ENCODE measurements around the gene CACYBP. TPM values are rescaled to one million over a fixed set of nuclear protein-coding genes. Genes with fewer than 3 reads are reported as not detected.

Gene CACYBP
- total RNA-seq, 2 experiments from 2014 or later: 343 to 473 TPM

DNA sequence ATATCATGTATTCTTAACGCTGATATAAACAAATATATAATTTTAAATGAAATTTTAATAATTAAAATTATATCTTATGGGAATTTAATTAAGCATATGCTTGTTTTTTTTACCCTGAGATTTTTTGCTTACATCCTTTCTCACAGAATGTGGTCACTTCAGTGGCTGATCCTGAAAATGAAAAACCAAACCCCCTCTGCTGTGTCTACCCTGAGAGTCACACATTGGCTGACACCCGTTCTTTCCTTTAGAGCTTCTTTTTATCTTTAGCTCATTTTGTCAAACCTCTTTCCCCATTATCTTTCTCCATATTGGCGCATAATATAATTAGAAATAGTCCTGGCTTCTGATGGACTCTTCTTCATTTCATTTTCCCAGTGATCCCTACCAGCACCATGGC, 10.8 kb upstream of the CACYBP start:
- POLR2A ChIA-PET: interaction anchor here (0.6 to 1.6 kb wide), 3 partner anchors 10 to 164 kb away, joined by 3 to 5 read pairs (median 4); no protein-coding TSS in a partner anchor

GRCh38 chr1:174989536-174990220, 10.1 kb upstream of the CACYBP start:
- ChIA-PET POLR2A (interaction anchor here (0.6 to 1.6 kb wide), 7 partner anchors 9 to 250 kb away, joined by 3 to 5 read pairs (median 3); no protein-coding TSS in a partner anchor), CTCF (ENCODE audit: unreplicated experiment) (interaction anchor here (0.5 kb wide), 1 partner anchor 895 kb away, joined by 3 read pairs; no protein-coding TSS in a partner anchor)
- Histone ChIP-seq H3K4me2 (ENCODE audit: low read length) (peak overlapping the region; percentile 74), H4K20me1 (ENCODE audit: insufficient read depth, low read length) (no peaks in the 10 kb centered on the region), H3K79me2 (ENCODE audit: insufficient read depth, low read depth, low read length) (no peaks in the 10 kb centered on the region), H3K4me3 (ENCODE audit: low read depth, low read length, poor library complexity, severe bottlenecking) (peak overlapping the region; percentile 53), H3K36me3 (ENCODE audit: insufficient read depth, low read length) (peaks cover 92% of the 10 kb centered on the region), H2AFZ (ENCODE audit: low read length) (no peak overlapping the region), H3K4me1 (ENCODE audit: insufficient read depth, low read length, poor library complexity, severe bottlenecking) (peaks cover 28% of the 10 kb centered on the region), H3K9me3 (ENCODE audit: low read length) (no peaks in the 10 kb centered on the region), H3K27ac (ENCODE audit: low read depth, low read length, poor library complexity, severe bottlenecking) (peak overlapping the region; percentile 44), H3K9me2 (ENCODE audit: insufficient read depth, low read length) (no peaks in the 10 kb centered on the region)
- no TSS peak for BruUV-seq (replicated peaks)
- DNase-seq (ENCODE audit: low spot score): no peak
- intact Hi-C loops (cut with micrococcal nuclease; ENCODE audit: unreplicated experiment): no loop called here
- TF ChIP-seq EZH2phosphoT487 (IDR thresholded peaks at IDR 0.05; ENCODE audit: borderline replicate concordance, low read depth, low read length) (no peak), CTCF (conservative IDR thresholded peaks at IDR 0.05; ENCODE audit: low read length) (no peak)

More for the DNA sequence above, 10.8 kb upstream of the CACYBP start:
- no TSS peak for BruUV-seq (replicated peaks)
- Histone ChIP-seq H2AFZ (ENCODE audit: low read length) (no peak overlapping the region), H4K20me1 (ENCODE audit: insufficient read depth, low read length) (no peaks in the 10 kb centered on the region), H3K9me3 (ENCODE audit: low read length) (no peaks in the 10 kb centered on the region), H3K4me3 (ENCODE audit: low read depth, low read length, poor library complexity, severe bottlenecking) (no peak overlapping the region), H3K36me3 (ENCODE audit: insufficient read depth, low read length) (peaks cover 94% of the 10 kb centered on the region), H3K4me2 (ENCODE audit: low read length) (no peak overlapping the region), H3K4me1 (ENCODE audit: insufficient read depth, low read length, poor library complexity, severe bottlenecking) (peaks cover 28% of the 10 kb centered on the region), H3K27ac (ENCODE audit: low read depth, low read length, poor library complexity, severe bottlenecking) (no peak overlapping the region), H3K9me2 (ENCODE audit: insufficient read depth, low read length) (no peaks in the 10 kb centered on the region), H3K79me2 (ENCODE audit: insufficient read depth, low read depth, low read length) (no peaks in the 10 kb centered on the region)
- DNase-seq (ENCODE audit: low spot score): no peak
- TF ChIP-seq EZH2phosphoT487 (IDR thresholded peaks at IDR 0.05; ENCODE audit: borderline replicate concordance, low read depth, low read length) (no peak), CTCF (conservative IDR thresholded peaks at IDR 0.05; ENCODE audit: low read length) (no peak)
- CTCF ChIA-PET (ENCODE audit: unreplicated experiment): no interaction called here
- intact Hi-C loops (cut with micrococcal nuclease; ENCODE audit: unreplicated experiment): no loop called here

Data from OCI-LY7 (cell line).